AG04449 (cell line): Measurements from ENCODE around the gene ROS1.
"Not testable (repeated sequence)": the region's sequence is repeated elsewhere in the genome, so short reads cannot be mapped to it uniquely, and the experiment has no call there.

ENCODE experiments used
- CTCF ChIA-PET: fragments of 350-600 bp; formaldehyde crosslinking; extraction: SDS; loops from one replicate; lab custom pipeline; 2021; ENCODE audit warnings: antibody characterized with exemption; lab: Yijun Ruan, JAX
- POLR2A ChIA-PET: fragments of 400-600, 350-600 bp; formaldehyde crosslinking; extraction: SDS; loops from one replicate; lab custom pipeline; 2020; ENCODE audit warnings: antibody characterized with exemption, inconsistent platforms; lab: Yijun Ruan, JAX
- DNase-seq: peaks from one replicate; pipeline ENCODE4 v3.0.0-alpha.2; 2010; ENCODE audit warnings: low read depth, low spot score
- H3K4me3 ChIP-seq: 2 replicates; pipeline ENCODE4 v1.5.1; 2011; ENCODE audit warnings: low read depth, mild to moderate bottlenecking, control low read depth, low read length
- CTCF ChIP-seq: IDR thresholded peaks from one replicate; pipeline ENCODE4 v1.5.1; 2011; ENCODE audit warnings: mild to moderate bottlenecking, moderate library complexity, low read length, control low read depth, inconsistent platforms; ENCODE audit not compliant: insufficient read depth; ENCODE audit errors: missing control alignments

The ROS1 gene

GRCh38 chr6:117448011-117448410 lies 22.3 kb upstream of the ROS1 start:
- no peak overlapping the region for H3K4me3 ChIP-seq
- ChIA-PET POLR2A (interaction anchor here (0.6 to 2.9 kb wide), 2 partner anchors 48 to 154 kb away, joined by 3 to 13 read pairs; partner anchors contain the start of gene GOPC), CTCF (interaction anchor here (1.1 to 8.7 kb wide), 4 partner anchors 9 to 155 kb away, joined by 3 to 205 read pairs (median 8); partner anchors contain the start of gene GOPC)
- DNase-seq, result no peak
- TF ChIP-seq CTCF, result no peak

GRCh38 chr6:117446861-117447260 lies 21.1 kb upstream of the ROS1 start:
- H3K4me3 ChIP-seq, result no peak overlapping the region
- CTCF ChIA-PET, result interaction anchor here (1.1 kb wide), 1 partner anchor 84 kb away, joined by 3 read pairs; no protein-coding TSS in a partner anchor
- no peak for DNase-seq
- TF ChIP-seq CTCF, result no peak
- POLR2A ChIA-PET, result no interaction called here

- no peak overlapping the region for H3K4me3 ChIP-seq
- ChIA-PET CTCF (interaction anchor here (0.7 to 5.0 kb wide), 7 partner anchors 39 to 170 kb away, joined by 3 to 39 read pairs (median 4); partner anchors contain the start of gene GOPC), POLR2A (interaction anchor here (2.0 kb wide), 1 partner anchor 158 kb away, joined by 5 read pairs; the partner anchor contains the start of gene GOPC)
- DNase-seq, result peak; percentile 85
- TF ChIP-seq CTCF, result no peak
Observed at GRCh38 chr6:117444600-117444999, 18.9 kb upstream of the ROS1 start.

GRCh38 chr6:117442313-117442712 lies 16.6 kb upstream of the ROS1 start:
- POLR2A ChIA-PET, H3K4me3 ChIP-seq, DNase-seq: not testable (repeated sequence)
- CTCF ChIA-PET, result interaction anchor here (1.4 to 5.0 kb wide), 2 partner anchors 114 to 161 kb away, joined by 3 to 39 read pairs; partner anchors contain the start of gene GOPC

GRCh38 chr6:117441824-117442264 lies 16.1 kb upstream of the ROS1 start:
- no peak overlapping the region for H3K4me3 ChIP-seq
- ChIA-PET POLR2A (no interaction called here), CTCF (interaction anchor here (0.9 to 5.0 kb wide), 4 partner anchors 8 to 166 kb away, joined by 3 to 39 read pairs (median 8); partner anchors contain the start of gene GOPC)
- TF ChIP-seq CTCF, result no peak
- DNase-seq, result no peak

GRCh38 chr6:117440706-117441525 lies 15.2 kb upstream of the ROS1 start:
- peak; percentile 96 for DNase-seq

More at GRCh38 chr6:117440706-117441525, 15.2 kb upstream of the ROS1 start:
- ChIA-PET CTCF (interaction anchor here (0.9 to 5.0 kb wide), 5 partner anchors 9 to 167 kb away, joined by 3 to 39 read pairs (median 3); partner anchors contain the start of gene GOPC), POLR2A (interaction anchor here (1.3 kb wide), 1 partner anchor 9 kb away, joined by 4 read pairs; no protein-coding TSS in a partner anchor)
- no peak overlapping the region for H3K4me3 ChIP-seq
- no peak for TF ChIP-seq CTCF
